ENCODE results near the gene PSEN1.

PSEN1 gene

DNA sequence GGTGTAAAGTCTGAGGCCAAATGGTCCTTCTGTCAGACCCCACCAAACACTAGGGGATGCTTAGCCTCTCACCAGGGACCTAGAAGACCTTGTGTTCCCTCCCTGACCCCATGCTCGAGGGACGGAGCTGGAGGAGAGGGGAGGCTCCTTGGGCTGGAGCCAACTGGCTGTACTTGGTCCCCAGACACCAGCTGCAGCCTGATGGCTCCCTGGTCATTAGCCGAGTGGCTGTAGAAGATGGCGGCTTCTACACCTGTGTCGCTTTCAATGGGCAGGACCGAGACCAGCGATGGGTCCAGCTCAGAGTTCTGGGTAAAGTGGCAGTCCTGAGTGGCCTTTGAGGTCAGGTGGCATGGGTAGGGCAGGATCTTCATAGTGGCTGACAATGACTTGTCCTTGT is 130.0 kb downstream of the PSEN1 start:
- Histone ChIP-seq H3K36me3 (ENCODE audit: insufficient read depth, low read length) (no peaks in the 10 kb centered on the region), H3K4me3 (ENCODE audit: low read depth in 1 of 2, low read length in 2 of 2) (no peak overlapping the region), H3K27ac (ENCODE audit: low read depth, low read length) (no peak overlapping the region), H3K4me1 (ENCODE audit: insufficient read depth, low read length) (peaks cover 8% of the 10 kb centered on the region), H3K9me3 (ENCODE audit: low read length) (no peaks in the 10 kb centered on the region), H3K27me3 (ENCODE audit: control insufficient read depth in 1 of 2, insufficient read depth in 2 of 2, low read length in 2 of 2) (no peaks in the 10 kb centered on the region), H3K9ac (ENCODE audit: low read length) (no peak overlapping the region)

DNA sequence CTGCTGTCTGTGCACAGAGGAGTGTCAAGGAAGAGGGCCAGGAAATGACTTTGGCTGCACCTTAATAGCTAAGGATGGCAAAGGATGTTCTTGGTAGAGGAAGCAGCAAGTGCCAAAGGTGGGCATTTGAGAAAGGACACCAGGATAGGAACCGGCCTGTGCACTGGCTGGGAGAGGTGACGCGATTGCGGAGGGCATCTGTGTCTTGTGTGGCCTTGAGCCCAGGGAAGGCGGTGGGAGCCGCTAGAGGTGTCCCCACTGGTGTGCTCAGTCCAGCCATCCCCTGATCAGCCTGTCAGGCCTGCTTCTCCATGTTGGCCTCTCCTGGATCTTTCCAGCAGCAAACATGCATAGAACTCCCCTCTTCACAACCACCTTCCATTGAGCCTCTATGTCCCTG is 131.2 kb downstream of the PSEN1 start:
- Histone ChIP-seq H3K4me1 (ENCODE audit: insufficient read depth, low read length) (peaks cover 8% of the 10 kb centered on the region), H3K4me3 (ENCODE audit: low read depth in 1 of 2, low read length in 2 of 2) (no peak overlapping the region), H3K9ac (ENCODE audit: low read length) (no peak overlapping the region), H3K9me3 (ENCODE audit: low read length) (no peaks in the 10 kb centered on the region), H3K27me3 (ENCODE audit: control insufficient read depth in 1 of 2, insufficient read depth in 2 of 2, low read length in 2 of 2) (no peaks in the 10 kb centered on the region), H3K36me3 (ENCODE audit: insufficient read depth, low read length) (no peaks in the 10 kb centered on the region), H3K27ac (ENCODE audit: low read depth, low read length) (no peak overlapping the region)

DNA sequence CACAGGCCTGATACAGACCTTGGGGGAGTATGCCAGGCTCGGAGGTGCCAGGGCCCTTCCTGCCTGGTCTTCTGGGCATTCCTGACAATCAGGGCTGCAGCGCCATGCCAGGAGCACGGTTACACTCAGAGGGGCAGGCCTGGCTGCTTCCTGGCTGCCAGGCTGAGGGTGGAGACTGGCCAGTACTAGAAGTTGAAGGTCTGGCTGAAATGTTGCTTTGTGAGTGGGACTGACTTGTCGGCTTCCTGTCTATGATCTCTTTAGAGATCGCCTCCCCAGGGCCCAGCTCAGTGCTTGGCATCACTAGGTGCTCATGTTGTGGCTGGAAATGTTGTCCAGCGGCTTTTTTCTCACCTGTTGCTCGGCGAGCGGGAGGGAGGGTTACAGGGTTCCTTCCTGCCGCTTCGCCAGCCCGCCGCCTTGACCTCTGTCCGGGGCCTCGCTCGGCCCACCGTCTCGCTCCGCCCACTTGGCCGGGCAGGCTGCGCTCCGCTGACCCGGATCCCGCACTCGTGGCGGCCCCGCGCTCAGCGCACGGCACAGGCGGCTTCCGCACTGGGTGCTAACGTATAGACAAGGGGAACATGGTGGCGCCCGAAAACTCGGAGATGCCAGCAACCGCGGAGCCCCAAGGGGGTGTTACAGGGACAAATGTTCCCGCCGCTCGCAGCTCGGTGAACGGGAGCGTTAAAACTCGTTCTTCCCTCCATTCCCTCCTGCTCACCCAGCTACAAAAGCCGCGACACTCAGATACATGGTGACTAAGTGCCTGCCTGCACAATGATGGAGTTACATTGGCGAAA is 133.6 kb downstream of the PSEN1 start:
- Histone ChIP-seq H3K4me3 (ENCODE audit: low read depth in 1 of 2, low read length in 2 of 2) (peak overlapping the region; percentile 42 to 53), H3K4me1 (ENCODE audit: insufficient read depth, low read length) (peaks cover 8% of the 10 kb centered on the region), H3K36me3 (ENCODE audit: insufficient read depth, low read length) (peaks cover 8% of the 10 kb centered on the region), H3K9me3 (ENCODE audit: low read length) (no peaks in the 10 kb centered on the region), H3K27me3 (ENCODE audit: control insufficient read depth in 1 of 2, insufficient read depth in 2 of 2, low read length in 2 of 2) (no peaks in the 10 kb centered on the region), H3K27ac (ENCODE audit: low read depth, low read length) (no peak overlapping the region), H3K9ac (ENCODE audit: low read length) (no peak overlapping the region)

DNA sequence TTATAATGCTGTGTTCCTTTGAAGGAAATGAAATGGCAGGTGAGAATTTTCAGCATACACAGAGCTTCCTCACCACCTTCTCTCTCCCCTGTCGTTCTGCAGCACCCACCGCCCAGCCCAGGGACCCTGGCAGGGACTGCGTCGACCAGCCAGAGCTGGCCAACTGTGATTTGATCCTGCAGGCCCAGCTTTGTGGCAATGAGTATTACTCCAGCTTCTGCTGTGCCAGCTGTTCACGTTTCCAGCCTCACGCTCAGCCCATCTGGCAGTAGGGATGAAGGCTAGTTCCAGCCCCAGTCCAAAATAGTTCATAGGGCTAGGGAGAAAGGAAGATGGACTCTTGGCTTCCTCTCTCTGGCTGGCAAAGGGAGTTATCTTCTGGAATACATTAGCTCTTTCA is 136.1 kb downstream of the PSEN1 start:
- no peaks in the 10 kb centered on the region for H3K9me3 ChIP-seq (ENCODE audit: low read length)
- H3K36me3 ChIP-seq (ENCODE audit: insufficient read depth, low read length) = peaks cover 23% of the 10 kb centered on the region
- no peaks in the 10 kb centered on the region for H3K27me3 ChIP-seq (ENCODE audit: control insufficient read depth in 1 of 2, insufficient read depth in 2 of 2, low read length in 2 of 2)
- no peak overlapping the region for H3K4me3 ChIP-seq (ENCODE audit: low read depth in 1 of 2, low read length in 2 of 2)
- peaks cover 8% of the 10 kb centered on the region for H3K4me1 ChIP-seq (ENCODE audit: insufficient read depth, low read length)
- H3K9ac ChIP-seq (ENCODE audit: low read length) = peak overlapping the region; percentile 23
- H3K27ac ChIP-seq (ENCODE audit: low read depth, low read length) = no peak overlapping the region

Measured in muscle layer of colon (tissue), 2 donors.